AG04450 (cell line): ENCODE results near the gene ARFIP1. TPM values are rescaled to one million over a fixed set of nuclear protein-coding genes. Genes with fewer than 3 reads are reported as not detected.
"Not testable (repeated sequence)": the region's sequence is repeated elsewhere in the genome, so short reads cannot be mapped to it uniquely, and the experiment has no call there.

Experiments used
- CTCF ChIA-PET: fragments of 300-600, 350-600 bp; formaldehyde crosslinking; extraction: SDS; loops from one replicate; lab custom pipeline; 2022; ENCODE audit warnings: antibody characterized with exemption, inconsistent platforms; lab: Charles Lee
- POLR2A ChIA-PET: fragments of 350-600 bp; formaldehyde crosslinking; extraction: SDS; loops from one replicate; lab custom pipeline; 2021; ENCODE audit warnings: antibody characterized with exemption, inconsistent platforms; lab: Yijun Ruan, JAX
- DNase-seq: peaks from one replicate; pipeline ENCODE4 v3.0.0-alpha.2; 2011; ENCODE audit warnings: low read depth, low spot score
- H3K27ac ChIP-seq: one replicate; pipeline ENCODE4 v1.5.1; 2012; ENCODE audit warnings: low read depth, low read length, control low read depth
- H3K27me3 ChIP-seq: one replicate; pipeline ENCODE4 v1.6.0; 2012; ENCODE audit warnings: low read length; ENCODE audit not compliant: control insufficient read depth, insufficient read depth
- H3K4me3 ChIP-seq: 2 replicates; pipeline ENCODE4 v1.5.1; 2011; ENCODE audit warnings: mild to moderate bottlenecking, low read depth, low read length, control low read depth
- H3K9me3 ChIP-seq: 2 replicates; pipeline ENCODE4 v1.5.1; 2012; ENCODE audit warnings: low read length; ENCODE audit not compliant: control insufficient read depth, insufficient read depth
- polyA plus RNA-seq: library from polyadenylated mRNA; depleted of rRNA; stranded (reverse); fragments of >200 nt; gene quantifications from 2 replicates; pipeline ENCODE4 v1.2.3, GENCODE V29; 2011
- TF ChIP-seq, protein P1 (sequence below): IDR thresholded peaks from 2 replicates; pipeline ENCODE4 v1.5.1; 2011; ENCODE audit warnings: low read depth, low read length, control low read depth, inconsistent platforms

The ARFIP1 gene
- polyA plus RNA-seq, 1 experiment: 42.0 TPM

GRCh38 chr4:152856960-152857359, 77.2 kb downstream of the ARFIP1 start:
- TF ChIP-seq, protein P1, sequence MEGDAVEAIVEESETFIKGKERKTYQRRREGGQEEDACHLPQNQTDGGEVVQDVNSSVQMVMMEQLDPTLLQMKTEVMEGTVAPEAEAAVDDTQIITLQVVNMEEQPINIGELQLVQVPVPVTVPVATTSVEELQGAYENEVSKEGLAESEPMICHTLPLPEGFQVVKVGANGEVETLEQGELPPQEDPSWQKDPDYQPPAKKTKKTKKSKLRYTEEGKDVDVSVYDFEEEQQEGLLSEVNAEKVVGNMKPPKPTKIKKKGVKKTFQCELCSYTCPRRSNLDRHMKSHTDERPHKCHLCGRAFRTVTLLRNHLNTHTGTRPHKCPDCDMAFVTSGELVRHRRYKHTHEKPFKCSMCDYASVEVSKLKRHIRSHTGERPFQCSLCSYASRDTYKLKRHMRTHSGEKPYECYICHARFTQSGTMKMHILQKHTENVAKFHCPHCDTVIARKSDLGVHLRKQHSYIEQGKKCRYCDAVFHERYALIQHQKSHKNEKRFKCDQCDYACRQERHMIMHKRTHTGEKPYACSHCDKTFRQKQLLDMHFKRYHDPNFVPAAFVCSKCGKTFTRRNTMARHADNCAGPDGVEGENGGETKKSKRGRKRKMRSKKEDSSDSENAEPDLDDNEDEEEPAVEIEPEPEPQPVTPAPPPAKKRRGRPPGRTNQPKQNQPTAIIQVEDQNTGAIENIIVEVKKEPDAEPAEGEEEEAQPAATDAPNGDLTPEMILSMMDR: no peak
- DNase-seq: no peak
- Histone ChIP-seq H3K4me3 (no peak overlapping the region), H3K9me3 (peaks cover 9% of the 10 kb centered on the region; the same call in 1 of the 2 replicates), H3K27me3 (no peaks in the 10 kb centered on the region), H3K27ac (no peak overlapping the region)
- ChIA-PET POLR2A (no interaction called here), CTCF (interaction anchor here (1.6 to 3.1 kb wide), 2 partner anchors 227 to 271 kb away, joined by 6 to 7 read pairs; no protein-coding TSS in a partner anchor)

DNA sequence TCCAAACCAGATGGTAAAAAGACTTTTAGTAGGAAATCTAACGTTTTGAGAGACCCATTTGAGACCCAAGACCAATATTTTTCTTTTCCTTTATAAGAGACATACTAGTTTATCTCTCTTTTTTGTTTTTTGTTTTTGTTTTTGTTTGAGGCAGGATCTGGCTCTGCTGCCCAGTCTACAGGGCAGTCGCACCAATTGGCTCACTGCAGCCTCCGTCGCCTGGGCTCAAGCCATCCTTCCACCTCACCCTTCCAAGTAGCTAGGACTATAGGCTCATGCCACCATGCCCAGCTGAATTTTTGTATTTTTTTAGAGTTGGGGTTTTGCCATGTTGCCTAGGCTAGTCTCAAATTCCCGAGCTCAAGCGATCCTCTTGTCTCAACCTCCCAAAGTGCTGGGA, 79.2 kb downstream of the ARFIP1 start:
- H3K4me3 ChIP-seq: no peak overlapping the region
- CTCF ChIA-PET: interaction anchor here (0.9 kb wide), 1 partner anchor 227 kb away, joined by 3 read pairs; no protein-coding TSS in a partner anchor

DNA sequence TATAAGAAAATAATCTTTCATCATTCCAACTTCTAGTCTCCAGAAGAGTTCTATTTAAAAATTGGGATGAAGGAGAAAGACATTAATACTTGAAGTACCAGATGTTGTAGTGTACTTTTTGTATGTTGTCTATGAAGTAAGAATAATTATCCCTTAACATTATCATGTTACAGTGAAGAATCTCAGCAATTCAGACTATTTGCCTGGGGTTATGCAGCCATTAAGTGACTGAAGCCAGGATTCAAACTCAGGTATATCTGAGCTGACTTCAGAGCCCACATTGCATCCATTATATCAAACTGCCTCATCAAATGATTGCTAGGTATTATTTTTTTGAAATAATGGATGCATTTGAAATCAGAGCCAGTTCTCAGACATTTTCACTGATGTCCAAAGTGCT, 80.3 kb downstream of the ARFIP1 start:
- H3K27ac ChIP-seq: no peak overlapping the region
- H3K9me3 ChIP-seq: peaks cover 1% of the 10 kb centered on the region; the same call in 1 of the 2 replicates
- no peaks in the 10 kb centered on the region for H3K27me3 ChIP-seq
- no peak for DNase-seq
- POLR2A ChIA-PET: no interaction called here
- TF ChIP-seq, protein P1: no peak
- no peak overlapping the region for H3K4me3 ChIP-seq
- CTCF ChIA-PET: interaction anchor here (0.6 kb wide), 1 partner anchor 75 kb away, joined by 4 read pairs; no protein-coding TSS in a partner anchor

More for the DNA sequence above, 79.2 kb downstream of the ARFIP1 start:
- DNase-seq: no peak
- Histone ChIP-seq H3K27me3 (no peaks in the 10 kb centered on the region), H3K9me3 (peaks cover 7% of the 10 kb centered on the region; the same call in 1 of the 2 replicates), H3K27ac (no peak overlapping the region)
- POLR2A ChIA-PET: interaction anchor here (0.6 kb wide), 1 partner anchor 1666 kb away, joined by 3 read pairs; no protein-coding TSS in a partner anchor
- TF ChIP-seq, protein P1: no peak

DNA sequence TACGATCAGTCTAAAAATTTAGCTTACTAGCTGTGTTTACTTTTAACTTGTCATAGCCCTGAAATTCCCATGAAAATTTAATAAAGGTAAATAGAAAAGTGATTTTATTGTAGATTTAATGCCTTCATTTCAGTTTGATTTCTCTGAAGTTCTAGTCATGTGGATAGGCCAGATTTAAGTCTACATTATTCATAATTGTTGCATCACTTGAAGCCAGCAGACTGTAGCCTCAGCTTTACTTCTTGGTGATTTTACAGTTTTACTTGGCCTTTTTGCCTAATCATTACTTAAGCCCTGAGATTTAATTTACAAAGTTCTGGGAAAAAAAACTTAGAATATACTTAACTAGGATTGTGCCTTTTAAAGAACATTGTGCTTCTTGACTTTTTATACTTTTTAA, 82.9 kb downstream of the ARFIP1 start:
- Histone ChIP-seq H3K27ac (no peak overlapping the region), H3K27me3 (no peaks in the 10 kb centered on the region), H3K9me3 (no peaks in the 10 kb centered on the region), H3K4me3 (no peak overlapping the region)
- CTCF ChIA-PET: interaction anchor here (1.1 kb wide), 1 partner anchor 221 kb away, joined by 5 read pairs; no protein-coding TSS in a partner anchor
- DNase-seq: no peak
- POLR2A ChIA-PET: interaction anchor here (0.7 kb wide), 1 partner anchor 47 kb away, joined by 5 read pairs; no protein-coding TSS in a partner anchor
- TF ChIP-seq, protein P1: no peak

DNA sequence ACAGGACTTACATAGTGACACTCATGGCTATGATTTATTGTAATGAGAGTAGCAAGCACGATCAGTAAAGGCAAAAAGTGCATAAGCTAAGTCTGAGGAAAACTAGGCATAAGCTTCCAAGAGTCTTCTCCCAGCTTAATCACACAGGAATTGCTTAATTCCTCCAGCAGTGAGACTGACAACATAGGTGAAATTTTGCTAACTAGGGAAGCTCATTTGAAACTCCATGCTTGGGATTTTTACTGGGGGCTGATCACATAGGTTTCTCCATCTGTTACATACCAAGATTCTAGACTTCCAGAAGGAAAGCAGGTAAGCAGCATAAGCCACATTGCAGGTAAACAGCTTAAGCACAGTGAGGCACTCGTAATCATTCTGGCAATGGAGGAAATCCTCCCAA, 84.6 kb downstream of the ARFIP1 start:
- TF ChIP-seq, protein P1: no peak
- H3K27me3 ChIP-seq: no peaks in the 10 kb centered on the region
- DNase-seq: no peak
- H3K4me3 ChIP-seq: no peak overlapping the region
- H3K27ac ChIP-seq: no peak overlapping the region
- no peaks in the 10 kb centered on the region for H3K9me3 ChIP-seq
- ChIA-PET POLR2A (no interaction called here), CTCF (interaction anchor here (0.6 kb wide), 1 partner anchor 17 kb away, joined by 3 read pairs; no protein-coding TSS in a partner anchor)

GRCh38 chr4:152866432-152866993, 86.8 kb downstream of the ARFIP1 start:
- H3K9me3 ChIP-seq, H3K27ac ChIP-seq, CTCF ChIA-PET, DNase-seq, H3K4me3 ChIP-seq, H3K27me3 ChIP-seq, POLR2A ChIA-PET: not testable (repeated sequence)
